Spinal cord (tissue), 10 donors: ENCODE measurements around the gene UNC5C. TPM values are rescaled to one million over a fixed set of nuclear protein-coding genes. Genes with fewer than 3 reads are reported as not detected.

Experiments
- DNase-seq, 6 donors: peaks; one replicate each; pipeline versions ENCODE4 v3.0.0 to v3.0.0-alpha.2; 2013 to 2015; ENCODE audit warnings: low spot score in 6 of 6, low read depth in 4 of 6
- H3K27ac ChIP-seq: one replicate; pipeline ENCODE4 v1.5.1; 2013; ENCODE audit warnings: low read depth, low read length, control low read depth
- H3K27me3 ChIP-seq: one replicate; pipeline ENCODE4 v1.6.1; 2013; ENCODE audit warnings: low read length; ENCODE audit not compliant: control insufficient read depth, insufficient read depth
- H3K36me3 ChIP-seq: one replicate; pipeline ENCODE4 v1.6.1; 2013; ENCODE audit warnings: low read length; ENCODE audit not compliant: control insufficient read depth, insufficient read depth
- H3K4me1 ChIP-seq: one replicate; pipeline ENCODE4 v1.6.1; 2013; ENCODE audit warnings: low read length; ENCODE audit not compliant: control insufficient read depth, insufficient read depth
- H3K4me3 ChIP-seq: one replicate; pipeline ENCODE4 v1.5.1; 2013; ENCODE audit warnings: low read depth, low read length, control low read depth
- H3K9me3 ChIP-seq: one replicate; pipeline ENCODE4 v1.6.1; 2013; ENCODE audit warnings: low read length; ENCODE audit not compliant: control insufficient read depth, insufficient read depth
- WGBS: methylation state at CpG from one replicate; pipeline ENCODE4 v1.1.5; 2013; ENCODE audit warnings: missing lambda C conversion rate; ENCODE audit not compliant: insufficient coverage; 5-methylcytosine and 5-hydroxymethylcytosine counted together
- long read RNA-seq, 4 donors: transcript quantifications; one replicate each; lab custom pipeline, GENCODE V29; 2026
- polyA plus RNA-seq, 2 donors: library from polyadenylated mRNA; unstranded; fragments of 120-200 nt; gene quantifications; one replicate each; pipeline ENCODE4 v1.2.1, GENCODE V29; 2013; ENCODE audit not compliant: insufficient read length in 2 of 2
- total RNA-seq, 2 donors: library from RNA; depleted of rRNA in 1 of 2; stranded (reverse); fragments of 120-200 nt in 1 of 2; fragments of >200 nt in 1 of 2; gene quantifications; one replicate each; pipeline versions ENCODE4 v1.2.3 to v1.2.4, GENCODE V29; 2013 to 2014
- donor health status: healthy.

Gene UNC5C
- total RNA-seq (10 to 100 TPM; 28.3 to 33.2 TPM), polyA plus RNA-seq (10 to 100 TPM; 11.3 to 13.1 TPM)
- long read RNA-seq, donor 1, full-length matches to known transcripts, result 1 of 1 reads
- long read RNA-seq, donor 1, partial matches to known transcripts, result 0 of 1 reads
- long read RNA-seq, donor 1, other reads (novel, unspliced or antisense), result 0 of 1 reads
- long read RNA-seq, donor 2, result 0 reads
- long read RNA-seq, donor 3, result 0 reads
- long read RNA-seq, donor 4, partial matches to known transcripts, result 11 of 11 reads
- long read RNA-seq, donor 4, other reads (novel, unspliced or antisense), result 0 of 11 reads

DNA sequence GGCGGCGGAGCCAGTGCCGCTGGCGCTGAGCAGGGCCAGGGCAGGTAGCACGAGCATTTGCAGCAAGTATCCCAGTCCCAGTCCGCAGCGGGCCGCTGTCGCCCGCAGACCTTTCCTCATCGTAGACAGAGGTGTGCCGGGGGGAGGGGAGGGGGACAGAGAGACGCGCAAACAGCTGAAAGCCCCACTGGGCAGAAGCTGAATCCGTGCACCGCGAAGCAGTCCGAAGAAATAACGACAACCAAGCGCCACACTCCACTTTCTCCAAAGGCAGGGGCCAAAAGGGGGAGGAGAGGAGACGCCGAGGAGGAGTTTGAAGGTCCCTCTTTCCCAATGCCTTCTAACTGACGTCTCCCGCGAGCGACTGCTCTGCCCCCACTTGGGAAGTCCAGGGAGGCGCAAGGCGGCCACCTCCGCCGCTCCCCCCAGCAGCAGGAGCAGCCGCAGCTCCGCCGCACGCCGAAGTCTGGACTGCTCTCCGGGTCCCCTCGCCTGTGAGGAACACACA, at the start of gene UNC5C:
UNC5C (minus strand) TSS at position 236 of the 508 bp plus-strand sequence.
- H3K27ac ChIP-seq, result peak within 1 kb of the TSS; percentile 86
- peaks cover 21% of the 10 kb centered on the region for H3K27me3 ChIP-seq
- H3K4me3 ChIP-seq, result peak within 1 kb of the TSS; percentile 57
- 0% methylated on average over 33 of the region's 37 CpGs for WGBS
- peaks cover 20% of the 10 kb centered on the region for H3K4me1 ChIP-seq
- DNase-seq, result peak in 5 of 6 donors; percentile 38 to 91 (median 60)
- no peaks in the 10 kb centered on the region for H3K36me3 ChIP-seq
- H3K9me3 ChIP-seq, result no peaks in the 10 kb centered on the region

DNA sequence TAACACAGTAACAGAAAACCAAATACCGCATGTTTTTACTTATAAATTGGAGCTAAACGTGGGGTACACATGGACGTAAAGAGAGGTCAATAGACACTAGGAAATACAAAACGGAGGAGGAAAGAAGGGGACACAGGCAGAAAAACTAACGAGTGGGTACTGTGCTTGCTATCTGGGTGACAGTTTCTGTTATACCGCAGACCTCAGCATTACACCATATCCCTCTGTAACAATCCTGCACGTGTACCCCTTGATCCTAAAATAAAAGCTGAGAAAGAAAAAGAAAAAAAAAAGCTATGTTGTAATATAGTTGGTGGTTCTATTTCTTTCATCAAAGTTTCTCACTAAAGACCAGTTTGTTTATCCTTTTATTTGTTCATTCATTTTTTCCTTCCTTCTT, 47.9 kb upstream of the UNC5C start:
- no peak overlapping the region for H3K27ac ChIP-seq
- H3K9me3 ChIP-seq, result no peaks in the 10 kb centered on the region
- H3K4me1 ChIP-seq, result no peaks in the 10 kb centered on the region
- H3K27me3 ChIP-seq, result no peaks in the 10 kb centered on the region
- no peak for DNase-seq
- WGBS, result 100% methylated on average over 2 of the region's 7 CpGs
- H3K4me3 ChIP-seq, result no peak overlapping the region
- H3K36me3 ChIP-seq, result no peaks in the 10 kb centered on the region

DNA sequence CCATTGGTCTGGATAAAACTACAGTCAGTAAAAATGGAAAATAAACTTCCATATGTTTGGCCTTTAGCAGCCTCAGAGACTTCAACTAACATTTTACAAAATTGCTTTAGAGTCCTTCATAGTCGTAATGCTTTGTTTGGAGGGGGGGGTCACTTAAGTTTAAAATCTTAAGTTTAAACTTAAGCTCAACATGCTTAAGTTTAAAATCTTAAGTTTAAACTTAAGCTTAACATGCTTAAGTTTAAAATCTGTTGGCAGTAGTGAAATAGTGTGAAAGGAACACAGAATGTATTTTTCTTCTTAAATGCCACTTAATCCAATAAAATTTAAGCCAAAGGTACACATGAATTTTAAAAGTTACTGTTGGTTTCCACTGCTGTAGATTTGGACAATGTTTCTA, 45.9 kb upstream of the UNC5C start:
- no peaks in the 10 kb centered on the region for H3K27me3 ChIP-seq
- no peak overlapping the region for H3K4me3 ChIP-seq
- DNase-seq, result no peak
- H3K36me3 ChIP-seq, result no peaks in the 10 kb centered on the region
- H3K9me3 ChIP-seq, result no peaks in the 10 kb centered on the region
- WGBS, result no CpG with 5 or more reads among the region's 1 CpG
- no peaks in the 10 kb centered on the region for H3K4me1 ChIP-seq
- H3K27ac ChIP-seq, result no peak overlapping the region

DNA sequence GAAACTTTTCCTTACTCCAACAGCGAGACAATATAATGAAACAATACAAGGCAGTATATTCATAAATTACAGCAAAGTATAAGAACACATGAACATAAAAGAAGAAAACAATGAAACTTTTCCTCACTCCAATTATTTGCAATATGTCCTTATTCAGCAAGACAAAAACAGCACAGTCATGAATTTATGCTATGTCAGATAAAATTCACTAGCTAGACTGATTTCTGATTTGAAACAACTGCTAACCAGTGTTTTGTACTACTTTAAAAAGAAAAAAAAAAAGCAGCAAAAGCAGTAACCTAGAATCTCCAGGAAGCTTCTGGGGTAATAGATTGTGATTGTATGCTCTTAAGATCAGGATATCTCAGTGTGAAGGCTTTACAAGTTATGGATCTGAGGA, 45.2 kb upstream of the UNC5C start:
- Histone ChIP-seq H3K4me1 (no peaks in the 10 kb centered on the region), H3K27ac (no peak overlapping the region), H3K9me3 (no peaks in the 10 kb centered on the region), H3K4me3 (no peak overlapping the region), H3K27me3 (no peaks in the 10 kb centered on the region), H3K36me3 (no peaks in the 10 kb centered on the region)
- WGBS, result no CpG with 5 or more reads among the region's 1 CpG
- no peak for DNase-seq

DNA sequence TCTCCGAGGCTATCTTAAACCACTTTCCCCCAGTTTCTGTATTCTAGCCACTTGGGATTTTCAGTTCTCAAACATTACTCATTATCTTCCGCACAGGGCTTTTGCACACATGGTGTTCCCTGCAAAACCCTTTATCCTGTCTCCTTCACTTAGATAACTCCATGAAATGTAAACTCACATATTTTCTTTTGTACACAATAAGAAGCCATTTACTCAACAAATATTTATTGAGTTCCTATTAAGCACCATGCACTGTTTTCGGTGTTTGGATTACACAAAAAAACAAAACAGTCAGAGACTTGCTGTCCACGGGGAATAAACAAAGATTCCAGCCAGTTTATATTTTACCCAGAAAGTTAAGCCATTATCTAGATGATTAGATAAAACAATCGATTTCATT, 42.5 kb upstream of the UNC5C start:
- no peak for DNase-seq
- Histone ChIP-seq H3K36me3 (no peaks in the 10 kb centered on the region), H3K27ac (no peak overlapping the region), H3K4me1 (no peaks in the 10 kb centered on the region), H3K27me3 (no peaks in the 10 kb centered on the region), H3K9me3 (no peaks in the 10 kb centered on the region), H3K4me3 (no peak overlapping the region)
- 93% methylated on average over 3 of the region's 5 CpGs for WGBS

DNA sequence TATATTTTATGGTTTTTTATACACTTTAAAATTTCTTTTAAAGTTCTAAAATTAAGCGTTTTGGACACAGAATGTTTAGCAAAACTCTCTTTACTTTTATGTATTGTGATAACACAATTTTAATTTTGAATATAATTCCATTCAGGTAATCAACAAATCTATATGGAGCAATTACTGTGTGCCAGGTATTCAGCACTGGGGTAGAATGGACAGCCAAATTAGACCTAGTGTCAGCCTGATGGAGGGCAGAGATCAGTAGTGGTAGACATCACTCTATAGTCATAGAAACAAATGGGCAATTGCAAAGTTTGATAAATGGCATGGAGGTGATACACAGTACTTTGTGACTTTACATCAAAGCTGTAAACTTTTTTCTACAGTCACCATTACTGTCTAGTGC, 41.8 kb upstream of the UNC5C start:
- Histone ChIP-seq H3K27ac (no peak overlapping the region), H3K36me3 (no peaks in the 10 kb centered on the region), H3K4me1 (no peaks in the 10 kb centered on the region), H3K4me3 (no peak overlapping the region), H3K27me3 (no peaks in the 10 kb centered on the region), H3K9me3 (no peaks in the 10 kb centered on the region)
- no CpG with 5 or more reads among the region's 1 CpG for WGBS
- no peak for DNase-seq

DNA sequence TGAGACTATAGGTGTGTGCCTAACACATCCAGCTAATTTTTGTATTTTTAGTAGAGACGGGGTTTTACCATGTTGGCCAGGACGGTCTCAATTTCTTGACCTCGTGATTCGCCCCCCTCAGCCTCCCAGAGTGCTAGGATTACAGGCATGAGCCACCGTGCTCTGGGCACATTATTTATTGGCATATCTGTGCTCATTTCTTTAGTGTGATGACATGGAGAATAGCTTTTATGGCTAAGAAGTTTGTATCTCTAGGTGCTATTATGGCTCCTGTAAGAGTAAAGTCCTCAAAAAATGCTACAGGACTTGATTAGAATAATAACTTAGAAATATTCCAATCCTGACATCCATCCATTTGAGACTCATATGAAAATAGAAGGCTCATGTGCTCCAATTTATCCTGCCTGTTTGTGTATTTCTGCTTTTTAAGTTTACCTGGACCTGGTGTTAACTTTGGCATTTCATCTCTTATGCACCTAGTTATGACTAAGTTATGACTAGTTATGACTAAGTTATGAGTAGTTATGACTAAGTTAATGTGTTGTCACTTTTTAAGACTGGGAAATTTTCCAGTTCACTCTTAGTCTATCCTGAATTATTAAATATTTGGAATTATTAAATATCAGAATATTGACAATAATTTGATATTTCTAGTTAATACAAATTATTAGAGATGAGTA, 36.4 kb upstream of the UNC5C start:
- Histone ChIP-seq H3K9me3 (no peaks in the 10 kb centered on the region), H3K4me1 (no peaks in the 10 kb centered on the region), H3K4me3 (no peak overlapping the region), H3K27ac (no peak overlapping the region), H3K36me3 (no peaks in the 10 kb centered on the region), H3K27me3 (no peaks in the 10 kb centered on the region)
- 92% methylated on average over 2 of the region's 5 CpGs for WGBS
- DNase-seq, result no peak

DNA sequence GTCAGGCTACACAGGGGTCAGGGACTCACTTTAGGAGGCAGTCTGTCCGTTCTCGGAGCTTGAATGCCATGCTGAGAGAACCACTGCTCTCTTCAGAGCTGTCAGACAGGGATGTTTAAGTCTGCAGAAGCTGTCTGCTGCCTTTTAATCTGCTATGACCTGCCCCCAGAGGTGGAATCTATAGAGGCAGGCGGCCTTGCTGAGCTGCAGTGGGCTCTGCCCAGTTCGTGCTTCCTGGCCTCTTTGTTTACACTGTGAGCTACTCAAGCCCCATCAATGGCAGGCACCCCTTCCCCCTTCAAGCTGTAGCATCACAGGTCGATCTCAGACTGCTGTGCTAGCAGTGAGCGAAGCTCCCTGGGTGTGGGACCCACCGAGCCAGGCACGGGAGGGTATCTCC, 31.5 kb upstream of the UNC5C start:
- Histone ChIP-seq H3K4me1 (no peaks in the 10 kb centered on the region), H3K27ac (no peak overlapping the region), H3K27me3 (no peaks in the 10 kb centered on the region), H3K9me3 (peaks cover 2% of the 10 kb centered on the region), H3K4me3 (no peak overlapping the region), H3K36me3 (no peaks in the 10 kb centered on the region)
- no peak for DNase-seq
- WGBS, result 68% methylated on average over 8 of the region's 8 CpGs

DNA sequence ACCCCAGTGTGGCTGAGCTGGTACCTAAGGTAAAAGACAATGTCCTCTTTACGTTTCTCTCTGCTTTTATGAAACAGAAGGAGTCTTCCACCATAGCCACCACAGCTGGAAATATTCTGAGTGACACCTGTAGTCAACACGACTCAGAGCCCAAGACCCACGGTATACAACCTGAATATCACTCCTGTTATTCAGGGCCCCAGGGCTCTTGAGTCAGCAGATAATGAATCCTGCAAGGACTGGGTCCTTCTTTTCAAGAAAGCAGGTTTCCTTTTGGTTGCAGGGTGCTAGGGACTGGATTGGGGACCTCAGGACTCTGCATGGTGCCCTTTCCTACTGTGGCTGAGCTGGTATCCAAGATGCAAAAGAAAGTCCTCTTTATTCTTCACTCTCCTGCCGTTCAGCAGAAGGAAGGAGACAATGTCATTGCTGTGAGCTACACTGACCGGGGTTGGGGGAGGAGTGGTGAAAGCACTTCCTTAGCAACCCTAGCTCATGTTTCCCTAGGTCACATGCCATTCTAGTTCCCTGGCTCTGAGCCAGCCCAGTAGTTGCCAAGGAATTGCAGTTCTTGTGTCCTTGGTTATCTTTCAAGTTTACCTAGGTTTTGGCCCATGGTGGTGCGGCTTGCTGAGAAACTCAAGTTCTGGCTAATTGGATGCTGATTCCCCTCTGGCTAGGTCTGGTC, 23.7 kb upstream of the UNC5C start:
- Histone ChIP-seq H3K4me3 (no peak overlapping the region), H3K4me1 (no peaks in the 10 kb centered on the region), H3K27ac (no peak overlapping the region), H3K9me3 (peaks cover 6% of the 10 kb centered on the region), H3K27me3 (no peaks in the 10 kb centered on the region), H3K36me3 (no peaks in the 10 kb centered on the region)
- 54% methylated on average over 6 of the region's 6 CpGs for WGBS
- peak in 1 of 6 donors; percentile 37 for DNase-seq
